GM19328 (cell line): Measurements from ENCODE around the gene MFSD6.

ENCODE experiments used
- ATAC-seq: cut with Tn5 transposase; IDR thresholded peaks from one replicate; pipeline ENCODE4 v1.9.1; 2021; ENCODE audit warnings: mild to moderate bottlenecking, moderate library complexity; ENCODE audit not compliant: unreplicated experiment

The MFSD6 gene

GRCh38 chr2:190527214-190527613, 119.1 kb downstream of the MFSD6 start:
- no peak for ATAC-seq

- ATAC-seq, result no peak
Observed at GRCh38 chr2:190527918-190528317, 119.8 kb downstream of the MFSD6 start.

- no peak for ATAC-seq
Observed at GRCh38 chr2:190528521-190529001, 120.4 kb downstream of the MFSD6 start.

- no peak for ATAC-seq
Observed at GRCh38 chr2:190529486-190530247, 121.5 kb downstream of the MFSD6 start.

- no peak for ATAC-seq
Observed at GRCh38 chr2:190530248-190530900, 122.2 kb downstream of the MFSD6 start.

- ATAC-seq, result no peak
Observed at GRCh38 chr2:190532581-190532980, 124.4 kb downstream of the MFSD6 start.

- no peak for ATAC-seq
Observed at GRCh38 chr2:190533175-190533967, 125.2 kb downstream of the MFSD6 start.

GRCh38 chr2:190533968-190534309, 125.8 kb downstream of the MFSD6 start:
- no peak for ATAC-seq

GRCh38 chr2:190534310-190535120, 126.4 kb downstream of the MFSD6 start, which contains the start of gene NEMP2:
TSS of gene NEMP2 (minus strand) at chr2:190534722. CDS start at chr2:190534655, 67 bp downstream.
- ATAC-seq, result peak; percentile 65

GRCh38 chr2:190535121-190535439, 126.9 kb downstream of the MFSD6 start:
- no peak for ATAC-seq

GRCh38 chr2:190535586-190535985, 127.4 kb downstream of the MFSD6 start:
- no peak for ATAC-seq

- no peak for ATAC-seq
Observed at GRCh38 chr2:190537765-190538164, 129.6 kb downstream of the MFSD6 start.

- ATAC-seq, result no peak
Observed at GRCh38 chr2:190538201-190538600, 130.0 kb downstream of the MFSD6 start.

GRCh38 chr2:190540048-190540447, 131.9 kb downstream of the MFSD6 start:
- ATAC-seq, result no peak

GRCh38 chr2:190545093-190545492, 136.9 kb downstream of the MFSD6 start:
- ATAC-seq, result no peak

GRCh38 chr2:190545555-190546385, 137.6 kb downstream of the MFSD6 start:
- no peak for ATAC-seq

GRCh38 chr2:190546734-190547133, 138.6 kb downstream of the MFSD6 start:
- no peak for ATAC-seq

- ATAC-seq, result no peak
Observed at GRCh38 chr2:190547886-190548285, 139.7 kb downstream of the MFSD6 start.

GRCh38 chr2:190550137-190550536, 142.0 kb downstream of the MFSD6 start:
- no peak for ATAC-seq
